ENCODE measurements around the gene KRT73.

DNA sequence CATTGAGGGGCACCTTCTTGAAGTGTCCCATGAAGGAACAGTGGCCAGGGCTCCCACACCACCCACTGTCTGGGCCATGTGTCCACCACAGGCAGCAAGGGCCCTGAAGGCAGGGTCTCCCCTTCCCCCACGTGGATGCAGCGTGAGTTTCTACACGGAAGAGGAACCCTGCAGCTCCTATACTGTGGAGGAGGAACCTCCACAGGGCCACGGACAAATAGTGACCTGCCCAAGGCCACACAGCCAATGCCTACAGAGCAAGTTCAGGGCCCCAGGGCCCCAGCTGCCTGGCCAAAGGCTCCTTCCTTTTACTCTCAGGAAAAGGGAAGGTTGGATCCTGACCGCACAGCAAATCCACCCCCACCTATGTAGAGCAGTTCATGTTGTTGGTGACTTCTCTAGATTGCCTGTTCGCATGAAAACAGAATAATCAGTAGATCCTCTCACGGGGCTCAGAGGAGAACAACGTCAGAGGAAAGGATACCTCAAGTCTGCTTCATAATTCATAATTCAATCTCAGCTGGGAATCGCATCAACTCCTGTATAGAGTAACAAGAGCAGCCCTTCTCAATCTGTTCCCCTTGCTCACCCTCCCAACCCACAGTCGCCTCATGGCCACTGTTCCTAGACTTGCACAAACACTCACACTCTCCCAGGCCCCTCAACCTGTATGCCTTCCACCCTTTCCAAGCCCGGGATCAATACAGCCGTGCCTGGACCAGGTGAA lies 11.1 kb upstream of the KRT73 start:
- TF ChIP-seq, protein P1, sequence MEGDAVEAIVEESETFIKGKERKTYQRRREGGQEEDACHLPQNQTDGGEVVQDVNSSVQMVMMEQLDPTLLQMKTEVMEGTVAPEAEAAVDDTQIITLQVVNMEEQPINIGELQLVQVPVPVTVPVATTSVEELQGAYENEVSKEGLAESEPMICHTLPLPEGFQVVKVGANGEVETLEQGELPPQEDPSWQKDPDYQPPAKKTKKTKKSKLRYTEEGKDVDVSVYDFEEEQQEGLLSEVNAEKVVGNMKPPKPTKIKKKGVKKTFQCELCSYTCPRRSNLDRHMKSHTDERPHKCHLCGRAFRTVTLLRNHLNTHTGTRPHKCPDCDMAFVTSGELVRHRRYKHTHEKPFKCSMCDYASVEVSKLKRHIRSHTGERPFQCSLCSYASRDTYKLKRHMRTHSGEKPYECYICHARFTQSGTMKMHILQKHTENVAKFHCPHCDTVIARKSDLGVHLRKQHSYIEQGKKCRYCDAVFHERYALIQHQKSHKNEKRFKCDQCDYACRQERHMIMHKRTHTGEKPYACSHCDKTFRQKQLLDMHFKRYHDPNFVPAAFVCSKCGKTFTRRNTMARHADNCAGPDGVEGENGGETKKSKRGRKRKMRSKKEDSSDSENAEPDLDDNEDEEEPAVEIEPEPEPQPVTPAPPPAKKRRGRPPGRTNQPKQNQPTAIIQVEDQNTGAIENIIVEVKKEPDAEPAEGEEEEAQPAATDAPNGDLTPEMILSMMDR (IDR thresholded peaks at IDR 0.05): no peak
- no peak for TF ChIP-seq POLR2AphosphoS5 (IDR thresholded peaks at IDR 0.05)
